Astrocyte of the hippocampus (primary cell): ENCODE measurements around the gene TUBB1.
A peak's percentile ranks its signal among the peaks of the same experiment; 100 is the strongest.
"Not testable (repeated sequence)": the region's sequence is repeated elsewhere in the genome, so short reads cannot be mapped to it uniquely, and the experiment has no call there.

ENCODE experiments used
- DNase-seq: peaks from one replicate; pipeline ENCODE4 v3.0.0; 2011; ENCODE audit warnings: low read depth, low spot score

TUBB1 gene

GRCh38 chr20:59005523-59006166 lies 13.6 kb upstream of the TUBB1 start:
- DNase-seq = no peak

GRCh38 chr20:59006167-59006863 lies 12.9 kb upstream of the TUBB1 start:
- no peak for DNase-seq

- DNase-seq = peak; percentile 62
Observed at GRCh38 chr20:59006864-59007664, 12.2 kb upstream of the TUBB1 start, which contains the start of gene CTSZ. CTSZ (minus strand) TSS chr20:59007254; CDS start chr20:59007128, 126 bp downstream.

GRCh38 chr20:59007665-59008511 lies 11.3 kb upstream of the TUBB1 start:
- DNase-seq = no peak

GRCh38 chr20:59008715-59009336 lies 10.4 kb upstream of the TUBB1 start:
- DNase-seq = no peak

DNA sequence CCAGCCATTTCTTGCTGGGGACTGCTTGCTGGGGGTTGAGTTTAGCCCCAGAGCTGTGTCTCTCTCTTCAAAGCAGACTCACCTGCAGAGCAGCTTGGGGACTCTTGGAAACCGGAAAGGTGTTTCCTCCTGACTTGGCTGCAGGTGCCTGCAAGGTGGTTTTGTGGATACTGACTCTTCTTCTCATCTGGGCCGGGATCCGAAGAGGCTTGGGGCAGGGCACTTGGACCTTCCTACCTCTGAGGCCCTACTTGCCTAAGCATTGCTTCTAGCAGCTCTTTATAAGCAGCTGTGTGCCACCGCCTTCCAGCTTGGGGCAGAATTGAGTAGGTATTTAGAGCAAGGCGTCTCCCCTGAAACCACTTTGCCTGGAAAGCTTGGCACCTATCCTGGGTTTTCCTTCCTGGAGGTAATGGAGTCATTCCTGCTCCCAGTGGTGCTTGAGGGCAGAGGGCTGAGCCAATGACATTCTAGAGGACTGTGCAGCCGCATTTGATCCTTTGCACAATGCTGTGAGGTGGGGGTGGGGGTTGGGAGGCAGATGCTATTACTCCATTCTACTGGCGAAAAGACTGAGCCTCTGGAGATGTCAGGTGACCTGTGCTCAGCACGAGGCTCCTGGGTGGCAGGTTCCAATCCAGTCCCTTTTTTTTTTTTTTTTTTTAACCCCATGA lies 8.8 kb upstream of the TUBB1 start:
- DNase-seq = peak; percentile 75

DNA sequence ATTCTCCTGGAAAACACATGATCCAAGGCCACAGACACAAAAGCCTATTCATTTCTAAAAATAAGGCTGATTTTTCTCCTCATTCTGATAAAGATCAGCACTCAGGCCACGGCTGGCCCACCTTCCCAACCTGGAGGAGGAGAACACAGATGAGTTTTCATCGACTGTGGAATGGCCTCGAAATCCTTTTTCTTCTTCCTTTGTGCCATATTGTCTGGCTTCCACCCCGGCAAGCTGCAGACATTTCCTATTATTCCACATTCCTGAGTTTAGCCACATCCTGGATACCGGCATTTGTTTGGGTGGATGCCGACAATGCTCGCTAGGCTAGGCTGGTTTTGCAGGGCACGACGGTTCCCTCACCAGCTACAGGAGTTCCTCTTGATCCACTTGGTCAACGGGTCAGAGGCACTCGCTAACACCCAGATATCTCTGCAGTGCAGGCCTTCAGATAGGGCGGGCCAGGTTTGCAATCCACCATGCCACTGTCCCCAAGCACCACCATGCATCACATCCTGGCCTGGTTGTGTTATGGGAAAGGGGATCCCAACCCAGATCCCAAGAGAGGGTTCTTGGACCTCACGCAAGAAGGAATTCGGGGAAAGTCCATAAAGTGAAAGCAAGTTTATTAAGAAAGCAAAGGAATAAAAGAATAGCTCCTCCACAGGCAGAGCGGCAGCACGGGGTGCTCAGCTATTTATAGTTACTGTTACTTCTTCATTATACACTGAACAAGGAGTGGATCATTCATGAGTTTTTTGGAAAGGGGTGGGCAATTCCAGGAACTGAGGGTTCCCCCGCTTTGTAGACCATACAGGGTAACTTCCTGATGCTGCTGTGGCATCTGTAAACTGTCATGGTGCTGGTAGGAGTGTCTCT lies 8.0 kb upstream of the TUBB1 start:
- peak; percentile 97 for DNase-seq

DNA sequence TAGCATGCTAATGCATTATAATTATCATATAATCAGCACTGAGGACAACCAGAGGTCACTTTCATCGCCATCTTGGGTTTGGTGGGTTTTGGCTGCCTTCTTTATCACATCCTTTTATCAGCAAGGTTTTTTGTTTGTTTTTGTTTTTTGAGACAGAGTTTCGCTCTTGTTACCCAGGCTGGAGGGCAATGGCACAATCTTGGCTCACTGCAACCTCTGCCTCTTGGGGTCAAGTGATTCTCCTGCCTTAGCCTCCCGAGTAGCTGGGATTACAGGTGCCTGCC lies 7.4 kb upstream of the TUBB1 start:
- DNase-seq = not testable (repeated sequence)

GRCh38 chr20:59013031-59013951 lies 5.9 kb upstream of the TUBB1 start:
- no peak for DNase-seq

- DNase-seq = no peak
Observed at GRCh38 chr20:59013959-59014608, 5.1 kb upstream of the TUBB1 start.

- DNase-seq = no peak
Observed at GRCh38 chr20:59014680-59015389, 4.4 kb upstream of the TUBB1 start.

GRCh38 chr20:59015411-59015810 lies 3.8 kb upstream of the TUBB1 start:
- DNase-seq = no peak

DNA sequence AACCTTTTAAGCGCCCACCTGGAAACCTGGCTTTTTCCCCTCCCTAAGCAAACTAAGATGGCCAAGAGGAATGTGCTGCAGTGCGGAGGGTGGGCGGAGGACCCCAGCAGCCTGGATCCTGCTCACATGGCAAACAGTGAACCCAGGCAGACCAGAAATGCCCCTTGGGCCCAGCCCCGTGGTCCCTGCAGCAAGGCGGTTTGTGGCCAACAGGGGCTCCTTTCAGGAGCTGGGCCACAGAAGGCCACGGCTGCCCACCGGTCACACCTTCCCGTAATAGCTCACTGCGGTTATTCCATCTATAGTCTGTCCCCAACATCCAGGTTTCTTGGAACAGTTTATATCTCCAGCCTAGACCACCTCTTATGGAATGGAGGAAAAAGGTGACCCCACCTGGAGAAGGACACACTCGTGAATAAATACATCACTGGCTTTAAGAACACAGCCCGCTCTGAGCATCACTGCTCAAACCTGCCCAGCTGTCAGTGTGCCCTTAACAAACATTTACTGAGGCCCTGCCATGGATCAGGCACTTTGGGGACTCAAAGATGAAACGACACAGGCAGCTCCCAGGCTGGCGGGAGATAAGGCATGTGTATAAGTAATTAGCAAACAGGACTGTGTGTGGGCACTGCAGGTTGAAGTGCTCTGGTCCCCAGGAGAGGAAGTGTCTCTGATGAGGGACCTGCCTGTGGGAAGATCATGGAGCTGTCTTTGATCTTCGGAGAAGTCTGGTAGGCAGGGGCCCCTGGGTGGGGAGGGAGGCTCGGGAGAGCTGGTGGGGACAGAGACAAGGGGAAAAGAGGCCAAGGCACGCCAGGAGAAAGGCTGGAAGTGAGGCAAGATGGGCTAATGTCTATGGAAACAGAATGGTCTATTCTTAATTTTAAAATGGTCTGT lies 3.2 kb upstream of the TUBB1 start:
- DNase-seq = no peak

DNA sequence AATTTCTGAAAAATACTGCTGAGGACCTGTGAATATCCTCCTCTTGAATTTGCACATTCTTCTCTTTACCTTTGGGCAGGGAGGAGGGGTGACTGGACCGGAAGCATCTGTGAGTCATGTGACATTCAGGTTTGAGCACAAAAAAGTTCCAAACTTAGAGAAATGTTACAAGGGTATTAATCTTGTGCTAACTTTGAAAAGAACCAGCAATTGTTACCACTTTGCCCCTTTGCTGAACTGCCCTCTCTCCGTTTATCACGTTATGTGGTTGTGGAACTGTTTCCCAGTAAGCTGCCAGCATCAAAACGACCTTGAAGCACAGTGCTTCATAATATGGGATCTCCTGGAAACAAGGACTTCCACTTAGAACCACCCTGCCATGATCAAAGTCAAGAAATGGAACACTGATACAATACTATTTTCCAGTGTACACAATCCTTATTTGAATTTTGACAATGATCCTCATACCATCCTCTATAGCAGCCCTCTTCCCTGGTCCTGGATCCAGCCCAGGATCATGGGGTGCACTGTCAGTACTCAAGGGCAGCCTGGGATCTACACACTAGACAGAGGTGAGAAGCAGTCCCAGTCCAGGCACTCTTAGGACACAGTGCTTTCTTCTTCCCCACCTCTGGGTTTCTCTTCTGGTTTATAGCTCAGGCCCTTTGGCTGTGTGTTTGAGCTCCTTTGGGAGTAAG lies 2.3 kb upstream of the TUBB1 start:
- peak; percentile 31 for DNase-seq

DNA sequence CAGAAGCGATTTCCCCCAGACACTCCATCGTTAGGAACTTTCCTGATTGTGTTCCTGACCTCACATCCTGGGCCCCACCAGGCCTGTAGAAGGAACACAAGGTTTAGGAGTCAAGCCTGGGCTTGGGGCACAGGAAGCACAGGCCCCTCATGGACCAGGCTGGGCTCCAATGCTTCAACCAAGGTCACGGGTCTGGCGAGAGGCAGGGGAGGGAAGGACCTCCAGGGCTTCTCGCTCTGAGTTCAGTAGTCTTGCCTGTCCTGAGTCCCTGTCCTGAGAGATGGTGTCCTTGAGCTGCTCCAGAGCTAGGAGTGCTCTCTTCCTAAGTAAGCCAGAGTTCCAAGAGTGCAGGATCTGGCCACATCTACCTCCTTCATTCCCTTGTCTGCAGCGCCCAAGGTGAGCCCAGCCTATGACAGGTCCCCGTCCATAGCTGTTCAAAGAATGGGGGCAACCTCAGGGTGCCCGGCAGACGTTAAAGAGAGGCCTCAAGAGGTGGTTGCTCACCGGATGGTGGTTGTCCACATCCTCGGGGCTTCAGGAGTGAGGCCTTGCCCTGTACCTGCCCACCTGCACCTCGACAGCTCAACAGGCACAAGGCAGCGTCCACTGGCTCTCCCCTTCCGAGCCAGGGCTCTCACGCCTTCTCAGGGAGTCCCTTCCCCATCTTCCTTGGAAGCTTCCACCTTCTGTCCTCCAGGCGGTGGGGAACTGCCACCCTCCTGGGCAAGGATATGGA lies 1.6 kb upstream of the TUBB1 start:
- no peak for DNase-seq
